B cell (primary cell): ENCODE results near the gene MC5R. TPM values are rescaled to one million over a fixed set of nuclear protein-coding genes. Genes with fewer than 3 reads are reported as not detected.

Experiments used
- ATAC-seq: fragments of 200-7000 bp; cut with Tn5 transposase; one replicate; pipeline ENCODE4 v1.10.0; 2021; ENCODE audit warnings: low read depth, mild to moderate bottlenecking, moderate number of reproducible peaks, moderate library complexity
- CTCF ChIA-PET: fragments of 350-600 bp; sonication (Branson Sonifier 250); formaldehyde crosslinking; loops from one replicate; lab custom pipeline; 2021; ENCODE audit warnings: antibody characterized with exemption, inconsistent platforms; lab: Charles Lee
- POLR2A ChIA-PET: fragments of 350-600 bp; sonication (Branson Sonifier 250); formaldehyde crosslinking; loops from one replicate; lab custom pipeline; 2021; ENCODE audit warnings: antibody characterized with exemption; lab: Charles Lee
- DNase-seq: peaks from one replicate; pipeline ENCODE4 v3.0.0; 2013
- H2AFZ ChIP-seq: 2 replicates; pipeline ENCODE4 v1.6.1; 2012; ENCODE audit warnings: mild to moderate bottlenecking, low read depth, low read length; ENCODE audit not compliant: insufficient read depth, poor library complexity, severe bottlenecking
- H3K27ac ChIP-seq, 2 donors: 1 replicate in 1 of 2; 2 replicates in 1 of 2; pipeline ENCODE4 v1.5.1; 2012 to 2013; ENCODE audit warnings: low read length in 2 of 2, mild to moderate bottlenecking in 2 of 2, moderate library complexity in 1 of 2
- H3K27me3 ChIP-seq, 4 experiments: fragments of 200-600 bp in 1 of 4; sonication (generic) in 1 of 4; replicated peaks in 1 of 4; 1 replicate in 2 of 4; 2 replicates in 2 of 4; pipeline versions ENCODE4 v1.6.1 to v1.7.0; 2013 to 2016; ENCODE audit warnings: low read length in 3 of 4, mild to moderate bottlenecking in 2 of 4, mixed read lengths in 1 of 4, moderate library complexity in 1 of 4; ENCODE audit not compliant: insufficient read depth in 4 of 4, control insufficient read depth in 3 of 4; ENCODE audit errors: control extremely low read depth in 1 of 4
- H3K36me3 ChIP-seq, 2 experiments: replicated peaks in 1 of 2; 1 replicate in 1 of 2; 2 replicates in 1 of 2; pipeline versions ENCODE4 v1.6.1 to v1.7.1; 2013; ENCODE audit warnings: low read length in 1 of 2; ENCODE audit not compliant: insufficient read depth in 2 of 2, control insufficient read depth in 1 of 2; ENCODE audit errors: control extremely low read depth in 1 of 2, extremely low read depth in 1 of 2
- H3K4me1 ChIP-seq, 2 donors: fragments of 200-600 bp in 1 of 2; sonication (generic) in 1 of 2; 1 replicate in 1 of 2; 2 replicates in 1 of 2; pipeline versions ENCODE4 v1.5.1 to v1.6.1; 2013 to 2017; ENCODE audit warnings: low read length in 2 of 2; ENCODE audit not compliant: control insufficient read depth in 2 of 2, insufficient read depth in 2 of 2
- H3K4me2 ChIP-seq: replicated peaks from 2 replicates; pipeline ENCODE3; 2012; ENCODE audit warnings: mild to moderate bottlenecking, low read depth, low read length; ENCODE audit not compliant: poor library complexity, severe bottlenecking
- H3K4me3 ChIP-seq, 5 experiments: fragments of 200-600 bp in 1 of 5; sonication (generic) in 1 of 5; 1 replicate in 3 of 5; 2 replicates in 2 of 5; pipeline versions ENCODE4 v1.5.1 to v1.7.0; 2011 to 2016; ENCODE audit warnings: low read length in 4 of 5, mild to moderate bottlenecking in 4 of 5, low read depth in 2 of 5, control low read depth in 1 of 5, moderate library complexity in 1 of 5; ENCODE audit not compliant: insufficient read depth in 1 of 5; ENCODE audit errors: control extremely low read depth in 1 of 5, extremely low read depth in 1 of 5
- H3K79me2 ChIP-seq: fragments of 200-600 bp; sonication (generic); one replicate; pipeline ENCODE4 v1.6.0; 2016; ENCODE audit warnings: low read length; ENCODE audit not compliant: control insufficient read depth, insufficient read depth
- H3K9ac ChIP-seq: fragments of 200-600 bp; sonication (generic); 2 replicates; pipeline ENCODE4 v1.6.1; 2017; ENCODE audit warnings: mild to moderate bottlenecking, low read length, moderate library complexity
- H3K9me3 ChIP-seq, 3 donors: one replicate each; pipeline versions ENCODE4 v1.6.1 to v1.7.1; 2013; ENCODE audit warnings: low read length in 2 of 3; ENCODE audit not compliant: control insufficient read depth in 2 of 3, insufficient read depth in 1 of 3; ENCODE audit errors: control extremely low read depth in 1 of 3
- H4K20me1 ChIP-seq: 2 replicates; pipeline ENCODE4 v1.6.0; 2012; ENCODE audit warnings: mild to moderate bottlenecking, low read length; ENCODE audit not compliant: insufficient read depth, control insufficient read depth, poor library complexity, severe bottlenecking
- H3K27ac Mint-ChIP-seq: one replicate; pipeline ENCODE4 v1.8.0; 2021; ENCODE audit warnings: mixed read lengths
- H3K27me3 Mint-ChIP-seq: one replicate; pipeline ENCODE4 v1.8.0; 2021; ENCODE audit warnings: mixed read lengths
- H3K4me1 Mint-ChIP-seq: one replicate; pipeline ENCODE4 v1.8.0; 2021; ENCODE audit warnings: mixed read lengths
- H3K4me3 Mint-ChIP-seq: one replicate; pipeline ENCODE4 v1.8.0; 2021; ENCODE audit warnings: mixed read lengths
- H3K9me3 Mint-ChIP-seq: one replicate; pipeline ENCODE4 v1.8.0; 2022; ENCODE audit warnings: mixed read lengths; ENCODE audit not compliant: insufficient read depth
- EZH2 ChIP-seq: IDR thresholded peaks from 2 replicates; pipeline ENCODE4 v1.6.1; 2012; ENCODE audit warnings: borderline replicate concordance, low read depth, mild to moderate bottlenecking, moderate library complexity, low read length; ENCODE audit not compliant: insufficient read depth, poor library complexity, severe bottlenecking
- WGBS: methylation state at CpG from one replicate; pipeline ENCODE4 v1.1.5; 2013; ENCODE audit warnings: missing lambda C conversion rate; ENCODE audit not compliant: insufficient coverage; 5-methylcytosine and 5-hydroxymethylcytosine counted together
- intact Hi-C: fragments of 100-400 bp; cut with micrococcal nuclease; formaldehyde crosslinking; loops from one replicate; pipeline ENCODE4 v1.10.0; 2022
- polyA plus RNA-seq: library from polyadenylated mRNA; depleted of rRNA; stranded (reverse); fragments of >200 nt; gene quantifications from 2 replicates; pipeline ENCODE4 v1.2.3, GENCODE V29; 2012
- total RNA-seq, 2 donors: library from RNA; stranded (reverse); fragments of 120-200 nt in 1 of 2; gene quantifications; 1 replicate in 1 of 2; 2 replicates in 1 of 2; pipeline versions ENCODE4 v1.2.3 to v1.2.4, GENCODE V29; 2013 to 2022
- TF ChIP-seq, protein P1 (sequence below): fragments of 200-600 bp; IDR thresholded peaks from one replicate; pipeline ENCODE4 v1.8.0; 2022; ENCODE audit warnings: antibody characterized with exemption, mild to moderate bottlenecking

The MC5R gene
- total and polyA plus RNA-seq, 2 donors (not counting 1 experiment from before 2014, with no cell fraction given), result not detected

DNA sequence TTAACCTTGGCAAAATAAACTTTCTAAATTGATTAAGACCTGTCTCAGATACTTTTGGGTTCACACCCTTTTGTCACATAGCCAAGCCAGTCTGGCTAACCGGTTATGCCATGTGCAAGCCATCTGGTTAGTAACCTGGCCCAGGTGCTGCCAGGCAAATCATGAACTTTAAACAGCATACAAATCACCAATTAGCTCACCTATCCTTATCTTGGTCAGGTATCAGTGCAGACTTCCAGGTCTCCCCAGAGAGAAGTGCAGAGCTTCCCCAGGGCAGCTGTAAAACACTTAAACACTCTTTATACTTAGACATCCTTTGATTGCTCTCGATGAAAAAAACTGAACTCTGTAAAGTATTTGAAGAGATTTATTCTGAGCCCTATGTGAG is 14.9 kb upstream of the MC5R start:
- no peak overlapping the region for H3K9ac ChIP-seq
- no peak overlapping the region for H2AFZ ChIP-seq
- no peaks in the 10 kb centered on the region for H3K79me2 ChIP-seq
- 0% methylated on average over 1 of the region's 2 CpGs for WGBS
- H3K9me3 Mint-ChIP-seq, result no peaks in the 10 kb centered on the region
- peaks cover 0 to 5% (median 1%) of the 10 kb centered on the region in 4 experiments for H3K27me3 ChIP-seq
- H3K27me3 Mint-ChIP-seq, result peaks cover 31% of the 10 kb centered on the region
- ChIA-PET POLR2A (no interaction called here), CTCF (interaction anchor here (1.5 kb wide), 1 partner anchor 15 kb away, joined by 4 read pairs; the partner anchor contains the start of gene MC5R)
- no peaks in the 10 kb centered on the region for H3K9me3 ChIP-seq
- TF ChIP-seq, protein P1, sequence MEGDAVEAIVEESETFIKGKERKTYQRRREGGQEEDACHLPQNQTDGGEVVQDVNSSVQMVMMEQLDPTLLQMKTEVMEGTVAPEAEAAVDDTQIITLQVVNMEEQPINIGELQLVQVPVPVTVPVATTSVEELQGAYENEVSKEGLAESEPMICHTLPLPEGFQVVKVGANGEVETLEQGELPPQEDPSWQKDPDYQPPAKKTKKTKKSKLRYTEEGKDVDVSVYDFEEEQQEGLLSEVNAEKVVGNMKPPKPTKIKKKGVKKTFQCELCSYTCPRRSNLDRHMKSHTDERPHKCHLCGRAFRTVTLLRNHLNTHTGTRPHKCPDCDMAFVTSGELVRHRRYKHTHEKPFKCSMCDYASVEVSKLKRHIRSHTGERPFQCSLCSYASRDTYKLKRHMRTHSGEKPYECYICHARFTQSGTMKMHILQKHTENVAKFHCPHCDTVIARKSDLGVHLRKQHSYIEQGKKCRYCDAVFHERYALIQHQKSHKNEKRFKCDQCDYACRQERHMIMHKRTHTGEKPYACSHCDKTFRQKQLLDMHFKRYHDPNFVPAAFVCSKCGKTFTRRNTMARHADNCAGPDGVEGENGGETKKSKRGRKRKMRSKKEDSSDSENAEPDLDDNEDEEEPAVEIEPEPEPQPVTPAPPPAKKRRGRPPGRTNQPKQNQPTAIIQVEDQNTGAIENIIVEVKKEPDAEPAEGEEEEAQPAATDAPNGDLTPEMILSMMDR, result no peak
- TF ChIP-seq EZH2, result no peak
- no peak overlapping the region for H3K27ac Mint-ChIP-seq
- no peak overlapping the region for H3K27ac ChIP-seq
- H3K4me1 Mint-ChIP-seq, result no peaks in the 10 kb centered on the region
- no peak overlapping the region for H3K4me2 ChIP-seq
- no peaks in the 10 kb centered on the region for H3K36me3 ChIP-seq
- no peaks in the 10 kb centered on the region for H4K20me1 ChIP-seq
- no peak overlapping the region for H3K4me3 Mint-ChIP-seq
- DNase-seq (no peak), ATAC-seq (no peak)
- intact Hi-C loops, result no loop called here
- H3K4me1 ChIP-seq, result no peaks in the 10 kb centered on the region
- H3K4me3 ChIP-seq, result no peak overlapping the region

DNA sequence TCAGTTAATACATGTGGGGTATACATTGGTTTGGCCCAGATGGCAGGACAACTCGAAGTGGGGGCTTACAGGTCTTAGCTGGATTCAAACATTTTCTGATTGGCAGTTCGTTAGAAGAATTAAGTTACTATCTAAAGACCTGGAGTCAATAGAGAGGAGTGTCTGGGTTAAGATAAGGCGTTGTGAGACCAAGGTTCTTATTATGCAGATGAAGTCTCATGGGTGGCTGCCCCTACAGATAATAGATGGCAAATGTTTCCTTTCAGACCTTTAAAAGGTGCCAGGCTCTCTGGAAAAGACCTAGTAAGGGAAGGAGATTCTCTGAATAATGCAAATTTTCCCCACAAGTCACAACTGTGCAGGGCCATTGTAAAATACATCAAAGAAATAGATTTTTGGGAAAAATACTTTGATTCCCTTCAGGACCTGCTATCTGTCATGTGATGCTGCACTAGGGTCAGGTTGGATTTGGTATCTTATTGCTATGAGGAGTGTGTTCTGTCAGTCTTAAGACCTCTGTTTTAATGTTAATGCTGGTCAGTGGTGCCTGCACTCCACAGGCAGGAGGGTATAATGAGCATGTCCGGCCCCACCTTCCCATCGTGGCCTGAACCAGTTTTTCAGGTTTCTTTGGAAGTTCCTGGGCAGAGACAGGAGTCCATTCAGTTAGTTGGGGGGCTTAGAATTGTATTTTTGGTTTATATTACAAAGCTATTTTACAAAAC is 14.3 kb upstream of the MC5R start:
- Mint-ChIP-seq H3K27ac (no peak overlapping the region), H3K4me1 (no peaks in the 10 kb centered on the region), H3K9me3 (no peaks in the 10 kb centered on the region), H3K27me3 (peaks cover 25% of the 10 kb centered on the region), H3K4me3 (no peak overlapping the region)
- TF ChIP-seq, protein P1, result no peak
- no peak for TF ChIP-seq EZH2
- Histone ChIP-seq H3K4me1 (no peaks in the 10 kb centered on the region), H3K27ac (no peak overlapping the region), H3K9ac (no peak overlapping the region), H3K36me3 (no peaks in the 10 kb centered on the region), H2AFZ (no peak overlapping the region), H3K4me2 (no peak overlapping the region), H3K4me3 (no peak overlapping the region), H3K27me3 (peaks cover 0 to 3% (median 1%) of the 10 kb centered on the region in 4 experiments), H3K79me2 (no peaks in the 10 kb centered on the region), H4K20me1 (no peaks in the 10 kb centered on the region), H3K9me3 (no peaks in the 10 kb centered on the region)
- ChIA-PET CTCF (interaction anchor here (1.2 to 2.2 kb wide), 2 partner anchors 11 to 250 kb away, joined by 5 to 7 read pairs; no protein-coding TSS in a partner anchor), POLR2A (no interaction called here)
- intact Hi-C loops, result loop anchor here (10.0 kb wide), 1 partner anchor 585 kb away; no protein-coding TSS in a partner anchor
- 71% methylated on average over 3 of the region's 5 CpGs for WGBS
- no peak for ATAC-seq
- DNase-seq, result no peak
